ENCODE data around the gene CSN1S1. TPM values are rescaled to one million over a fixed set of nuclear protein-coding genes. Genes with fewer than 3 reads are reported as not detected.

The CSN1S1 gene
- total RNA-seq: not detected in 2 replicates

- no peak for DNase-seq (ENCODE audit: low read depth)
- no peak within 1 kb of the TSS for H3K4me3 ChIP-seq (ENCODE audit: low read depth, low read length)
- TF ChIP-seq CTCF (conservative IDR thresholded peaks at IDR 0.05; ENCODE audit: low read depth, low read length): no peak
These were observed at the start of gene CSN1S1 for GRCh38 chr4:69930768-69931167. Gene CSN1S1, plus strand, starts transcription at chr4:69931068. Its CDS starts 1,488 bp downstream, at chr4:69932556.

- H3K4me3 ChIP-seq (ENCODE audit: low read depth, low read length): no peak overlapping the region
- peak; percentile 97 for TF ChIP-seq CTCF (conservative IDR thresholded peaks at IDR 0.05; ENCODE audit: low read depth, low read length)
- no peak for DNase-seq (ENCODE audit: low read depth)
These were observed 49.6 kb upstream of the CSN1S1 start for GRCh38 chr4:69881173-69881773.

GRCh38 chr4:69882150-69882549, 48.7 kb upstream of the CSN1S1 start:
- no peak for DNase-seq (ENCODE audit: low read depth)
- no peak for TF ChIP-seq CTCF (conservative IDR thresholded peaks at IDR 0.05; ENCODE audit: low read depth, low read length)
- H3K4me3 ChIP-seq (ENCODE audit: low read depth, low read length): no peak overlapping the region

GRCh38 chr4:69888336-69888735, 42.5 kb upstream of the CSN1S1 start:
- H3K4me3 ChIP-seq (ENCODE audit: low read depth, low read length): no peak overlapping the region
- TF ChIP-seq CTCF (conservative IDR thresholded peaks at IDR 0.05; ENCODE audit: low read depth, low read length): no peak
- DNase-seq (ENCODE audit: low read depth): no peak

- no peak overlapping the region for H3K4me3 ChIP-seq (ENCODE audit: low read depth, low read length)
- no peak for TF ChIP-seq CTCF (conservative IDR thresholded peaks at IDR 0.05; ENCODE audit: low read depth, low read length)
- no peak for DNase-seq (ENCODE audit: low read depth)
These were observed 36.7 kb upstream of the CSN1S1 start for GRCh38 chr4:69894186-69894585.

GRCh38 chr4:69894721-69895120, 36.1 kb upstream of the CSN1S1 start:
- no peak overlapping the region for H3K4me3 ChIP-seq (ENCODE audit: low read depth, low read length)
- DNase-seq (ENCODE audit: low read depth): no peak
- no peak for TF ChIP-seq CTCF (conservative IDR thresholded peaks at IDR 0.05; ENCODE audit: low read depth, low read length)

- no peak for DNase-seq (ENCODE audit: low read depth)
- TF ChIP-seq CTCF (conservative IDR thresholded peaks at IDR 0.05; ENCODE audit: low read depth, low read length): peak; percentile 61
- H3K4me3 ChIP-seq (ENCODE audit: low read depth, low read length): no peak overlapping the region
These were observed 34.2 kb upstream of the CSN1S1 start for GRCh38 chr4:69896530-69897116.

All from epithelial cell of proximal tubule (primary cell).